A549 (cell line): ENCODE results near the gene USP4. TPM values are rescaled to one million over a fixed set of nuclear protein-coding genes. Genes with fewer than 3 reads are reported as not detected.

ENCODE experiments used
- ATAC-seq, 2 experiments: fragments of 200-7000 bp in 1 of 2; fragments of >200 bp in 1 of 2; cut with Nextera tagmentation in 1 of 2; cut with Tn5 transposase in 1 of 2; 3 replicates each; pipeline versions ENCODE4 v1.8.0 to v1.9.1; 2018 to 2020; ENCODE audit warnings: mild to moderate bottlenecking in 1 of 2, moderate library complexity in 1 of 2
- CTCF ChIA-PET: fragments of 300-600 bp; sonication (Branson Sonifier 250); formaldehyde crosslinking; extraction: SDS; loops from one replicate; lab custom pipeline; 2021; ENCODE audit warnings: antibody characterized with exemption, inconsistent platforms; lab: Yijun Ruan, JAX
- POLR2A ChIA-PET: fragments of 350-600 bp; formaldehyde crosslinking; extraction: SDS; loops from one replicate; lab custom pipeline; 2021; ENCODE audit warnings: antibody characterized with exemption, inconsistent platforms; lab: Yijun Ruan, JAX
- DNase-seq, 2 experiments: peaks; one replicate each; pipeline versions ENCODE4 v3.0.0 to v3.0.0-alpha.2; 2011 to 2016; ENCODE audit warnings: low read depth in 1 of 2, low spot score in 1 of 2
- FAIRE-seq: peaks from 2 replicates; lab custom pipeline; 2011; peaks lifted over from hg19 to GRCh38; lab: Jason Lieb, UNC
- H3K27ac ChIP-seq, 2 experiments: fragments of >200 bp; sonication (Bioruptor Twin); formaldehyde crosslinking; 3 replicates each; pipeline ENCODE4 v1.5.1; 2016 to 2017
- H3K4me1 ChIP-seq: fragments of >200 bp; sonication (Bioruptor Twin); formaldehyde crosslinking; 3 replicates; pipeline ENCODE4 v1.6.1; 2016
- H3K4me2 ChIP-seq: fragments of >200 bp; sonication (Bioruptor Twin); formaldehyde crosslinking; 3 replicates; pipeline ENCODE4 v1.6.1; 2016
- H3K4me3 ChIP-seq: fragments of >200 bp; sonication (Bioruptor Twin); formaldehyde crosslinking; 3 replicates; pipeline ENCODE4 v1.5.1; 2016
- H3K9me3 ChIP-seq: fragments of >200 bp; sonication (Bioruptor Twin); formaldehyde crosslinking; 3 replicates; pipeline ENCODE4 v1.6.1; 2016
- CEBPB ChIP-seq, 2 experiments: fragments of >200 bp in 1 of 2; sonication (Bioruptor Twin) in 1 of 2; formaldehyde crosslinking in 1 of 2; IDR thresholded peaks; 2 replicates each; pipeline ENCODE4 v1.6.1; 2012 to 2016
- CHD4 ChIP-seq: fragments of 200-600 bp; sonication (generic); IDR thresholded peaks from 2 replicates; pipeline ENCODE4 v1.6.1; 2016; ENCODE audit warnings: antibody characterized with exemption, mild to moderate bottlenecking, borderline replicate concordance
- ESRRA ChIP-seq: fragments of 150-350 bp; IDR thresholded peaks from 2 replicates; pipeline ENCODE4 v1.6.1; 2014; ENCODE audit warnings: mild to moderate bottlenecking, low read length, borderline replicate concordance
- GATA3 ChIP-seq: IDR thresholded peaks from 2 replicates; pipeline ENCODE4 v1.6.1; 2012; ENCODE audit warnings: borderline replicate concordance
- HEYL ChIP-seq: fragments of 250-450 bp; sonication (Bioruptor Pico); IDR thresholded peaks from 2 replicates; pipeline ENCODE4 v1.8.0; 2021; ENCODE audit warnings: mild to moderate bottlenecking, moderate library complexity
- HOXA7 ChIP-seq: fragments of 250-450 bp; sonication (Bioruptor Pico); IDR thresholded peaks from 2 replicates; pipeline ENCODE4 v1.5.0; 2020; ENCODE audit warnings: mild to moderate bottlenecking, moderate library complexity
- HOXB13 ChIP-seq: fragments of 250-450 bp; sonication (Bioruptor Pico); IDR thresholded peaks from 2 replicates; pipeline ENCODE4 v1.5.0; 2020; ENCODE audit warnings: low read depth, mild to moderate bottlenecking, moderate library complexity
- JUN ChIP-seq, 2 experiments: fragments of >200 bp; sonication (Bioruptor Twin); formaldehyde crosslinking; IDR thresholded peaks; 2 replicates in 1 of 2; 3 replicates in 1 of 2; pipeline ENCODE4 v1.6.1; 2016 to 2017
- KDM1A ChIP-seq: fragments of 200-600 bp; sonication (generic); IDR thresholded peaks from 2 replicates; pipeline ENCODE4 v1.6.1; 2016; ENCODE audit warnings: low read depth, mild to moderate bottlenecking
- MAFK ChIP-seq: fragments of 450-650 bp; IDR thresholded peaks from 2 replicates; pipeline ENCODE4 v1.6.1; 2014; ENCODE audit not compliant: partially characterized antibody
- MAZ ChIP-seq: fragments of 150-350 bp; IDR thresholded peaks from 2 replicates; pipeline ENCODE4 v1.6.1; 2014; ENCODE audit warnings: antibody characterized with exemption, low read depth, low read length, borderline replicate concordance
- NFE2L2 ChIP-seq: fragments of 150-350 bp; conservative IDR thresholded peaks from 2 replicates; pipeline ENCODE4 v1.6.1; 2014; ENCODE audit warnings: low read length
- RCOR1 ChIP-seq: fragments of 150-350 bp; IDR thresholded peaks from 2 replicates; pipeline ENCODE4 v1.6.1; 2014; ENCODE audit warnings: antibody characterized with exemption, low read length, low read depth
- SREBF2 ChIP-seq: fragments of 450-650 bp; IDR thresholded peaks from 2 replicates; pipeline ENCODE4 v1.6.1; 2014; ENCODE audit warnings: mild to moderate bottlenecking, moderate library complexity
- TP53 ChIP-seq: fragments of 250-450 bp; sonication (Bioruptor Pico); IDR thresholded peaks from 2 replicates; pipeline ENCODE4 v1.5.0; 2021; ENCODE audit warnings: mild to moderate bottlenecking, moderate library complexity
- ZC3H11A ChIP-seq: fragments of 450-650 bp; IDR thresholded peaks from 2 replicates; pipeline ENCODE4 v1.6.1; 2014; ENCODE audit warnings: antibody characterized with exemption, mild to moderate bottlenecking
- ZNF302 ChIP-seq: fragments of 250-450 bp; sonication (Bioruptor Pico); IDR thresholded peaks from 2 replicates; pipeline ENCODE4 v1.9.0; 2021; ENCODE audit warnings: inconsistent platforms, mild to moderate bottlenecking, moderate library complexity
- ZSCAN20 ChIP-seq: fragments of 250-450 bp; sonication (Bioruptor Pico); IDR thresholded peaks from 2 replicates; pipeline ENCODE4 v1.8.0; 2022; ENCODE audit warnings: mild to moderate bottlenecking, moderate library complexity
- WGBS: methylation state at CpG from one replicate; pipeline ENCODE4 v1.1.6; 2017; ENCODE audit errors: missing lambda C conversion rate; 5-methylcytosine and 5-hydroxymethylcytosine counted together
- polyA plus RNA-seq, 4 experiments: library from polyadenylated mRNA; depleted of rRNA in 3 of 4; stranded (reverse); fragments of >200 nt; fragmentation: RNase III in 1 of 4; extraction: RNeasy Plus Mini Kit Qiagen cat#74134 plus additional on column Dnase treatment in 1 of 4; gene quantifications; 2 replicates in 3 of 4; 3 replicates in 1 of 4; pipeline ENCODE4 v1.2.3, GENCODE V29; 2011 to 2017
- TF ChIP-seq, protein P1 (sequence below): fragments of 250-450 bp; sonication (Bioruptor Pico); IDR thresholded peaks from 2 replicates; pipeline ENCODE4 v1.5.0; 2021; ENCODE audit warnings: mild to moderate bottlenecking, moderate library complexity, borderline replicate concordance
- TF ChIP-seq, protein P2 (sequence below): fragments of >200 bp; sonication (Bioruptor Twin); formaldehyde crosslinking; IDR thresholded peaks from 2 replicates; pipeline ENCODE4 v1.6.1; 2016
- TF ChIP-seq, protein P3 (sequence below): IDR thresholded peaks from 2 replicates; pipeline ENCODE4 v1.6.1; 2012
- TF ChIP-seq, protein P4 (sequence below): fragments of 150-350 bp; IDR thresholded peaks from 2 replicates; pipeline ENCODE4 v1.6.1; 2014; ENCODE audit warnings: low read depth, mild to moderate bottlenecking, low read length

Gene USP4
- polyA plus RNA-seq, 2 of the 4 experiments (the other 2 are of a cell fraction), result 12.9 to 23.7 TPM

DNA sequence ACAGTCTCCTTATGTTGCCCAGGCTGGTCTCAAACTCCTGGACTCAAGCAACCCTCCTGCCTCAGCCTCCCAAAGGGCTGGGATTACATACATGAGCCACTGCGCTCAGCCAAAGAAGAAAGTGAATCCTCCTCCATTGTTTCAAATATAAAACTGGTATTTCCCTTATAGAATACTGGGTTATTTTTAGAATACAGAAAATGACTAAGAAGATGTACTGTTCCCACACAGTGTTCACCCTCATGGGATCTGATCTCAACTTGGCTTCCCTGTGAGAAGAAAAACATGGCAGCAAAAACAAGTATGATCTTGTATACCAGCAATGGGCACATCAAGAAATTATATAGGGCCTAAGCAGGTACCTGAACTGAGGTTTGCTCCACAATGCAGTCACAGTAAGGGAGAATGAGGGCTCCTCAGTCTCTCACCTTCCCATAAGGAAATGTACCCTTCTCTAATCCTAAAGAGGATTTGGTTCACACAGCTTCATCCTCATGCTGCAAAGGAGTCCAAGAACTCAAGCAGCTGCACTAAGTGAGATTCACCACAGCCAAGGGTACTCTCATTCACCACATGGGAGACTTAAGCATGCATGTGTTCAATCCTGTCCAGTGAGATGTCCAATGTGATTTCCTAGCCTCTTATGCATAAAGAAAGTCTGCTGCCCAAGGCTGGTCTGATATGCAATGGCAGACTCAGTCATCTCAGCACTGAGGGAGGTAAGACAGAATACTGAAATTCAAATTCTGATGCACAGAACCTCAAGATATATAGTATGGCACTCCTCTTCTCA is 25.8 kb downstream of the USP4 start (continued):
- TF ChIP-seq, protein P1, sequence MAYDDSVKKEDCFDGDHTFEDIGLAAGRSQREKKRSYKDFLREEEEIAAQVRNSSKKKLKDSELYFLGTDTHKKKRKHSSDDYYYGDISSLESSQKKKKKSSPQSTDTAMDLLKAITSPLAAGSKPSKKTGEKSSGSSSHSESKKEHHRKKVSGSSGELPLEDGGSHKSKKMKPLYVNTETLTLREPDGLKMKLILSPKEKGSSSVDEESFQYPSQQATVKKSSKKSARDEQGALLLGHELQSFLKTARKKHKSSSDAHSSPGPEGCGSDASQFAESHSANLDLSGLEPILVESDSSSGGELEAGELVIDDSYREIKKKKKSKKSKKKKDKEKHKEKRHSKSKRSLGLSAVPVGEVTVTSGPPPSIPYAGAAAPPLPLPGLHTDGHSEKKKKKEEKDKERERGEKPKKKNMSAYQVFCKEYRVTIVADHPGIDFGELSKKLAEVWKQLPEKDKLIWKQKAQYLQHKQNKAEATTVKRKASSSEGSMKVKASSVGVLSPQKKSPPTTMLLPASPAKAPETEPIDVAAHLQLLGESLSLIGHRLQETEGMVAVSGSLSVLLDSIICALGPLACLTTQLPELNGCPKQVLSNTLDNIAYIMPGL (CRISPR knock-in tag), result no peak
- TF ChIP-seq HEYL (CRISPR knock-in tag), result no peak

DNA sequence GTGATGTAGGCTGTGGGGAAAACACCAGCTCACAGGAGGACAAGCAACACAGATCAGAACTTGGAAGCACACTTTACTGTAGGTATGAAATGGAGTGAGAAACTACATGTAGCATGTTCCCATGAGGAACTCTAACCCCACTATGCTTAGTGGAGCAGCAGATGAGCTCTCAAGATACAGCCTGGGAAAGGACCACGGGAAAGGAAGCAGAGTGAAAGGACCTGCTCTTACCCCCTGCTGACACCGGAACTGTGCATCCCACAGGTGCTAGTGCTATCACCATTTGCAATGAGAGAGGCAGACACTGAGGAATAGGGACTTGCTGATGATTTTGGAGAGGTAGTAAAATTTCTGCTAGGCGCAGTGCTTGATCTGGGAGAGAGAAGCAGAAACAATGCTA is 28.6 kb downstream of the USP4 start:
- no peak for FAIRE-seq
- H3K4me1 ChIP-seq, result no peaks in the 10 kb centered on the region
- no peak for DNase-seq
- CTCF ChIA-PET, result interaction anchor here (1.3 kb wide), 1 partner anchor 11 kb away, joined by 3 read pairs; no protein-coding TSS in a partner anchor
- POLR2A ChIA-PET, result no interaction called here
- TF ChIP-seq, protein P2, sequence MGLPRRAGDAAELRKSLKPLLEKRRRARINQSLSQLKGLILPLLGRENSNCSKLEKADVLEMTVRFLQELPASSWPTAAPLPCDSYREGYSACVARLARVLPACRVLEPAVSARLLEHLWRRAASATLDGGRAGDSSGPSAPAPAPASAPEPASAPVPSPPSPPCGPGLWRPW, result no peak
- no peak for TF ChIP-seq NFE2L2
- TF ChIP-seq GATA3, result no peak
- no peak for TF ChIP-seq MAZ
- TF ChIP-seq, all 56 proteins: peak for 0
- H3K27ac ChIP-seq, result no peak overlapping the region
- H3K9me3 ChIP-seq, result no peaks in the 10 kb centered on the region
- H3K4me2 ChIP-seq, result no peak overlapping the region
- no peak overlapping the region for H3K4me3 ChIP-seq
- no peak for ATAC-seq
- 91% methylated on average over 3 of the region's 3 CpGs for WGBS

DNA sequence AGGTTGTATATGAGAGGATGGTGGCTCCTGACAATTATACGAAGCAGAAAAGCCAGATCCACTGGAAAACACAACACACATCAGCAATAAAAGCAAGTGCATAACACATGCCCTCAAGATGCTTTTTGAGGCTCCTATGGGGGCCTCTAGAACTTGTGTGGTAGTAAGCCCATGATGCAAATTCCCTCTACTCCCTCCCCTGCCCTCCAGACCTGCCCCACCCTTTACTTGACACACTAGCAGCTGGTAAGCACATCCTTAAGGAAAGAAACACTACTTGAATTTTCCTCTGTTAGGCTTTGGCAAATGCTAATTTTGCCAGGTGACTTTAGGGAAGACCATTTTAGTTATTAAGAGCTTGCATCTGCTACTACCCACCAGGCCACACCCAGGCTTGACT is 29.2 kb downstream of the USP4 start:
- no peaks in the 10 kb centered on the region for H3K4me1 ChIP-seq
- WGBS, result 94% methylated on average over 1 of the region's 1 CpG
- H3K4me3 ChIP-seq, result no peak overlapping the region
- POLR2A ChIA-PET, result interaction anchor here (0.6 kb wide), 1 partner anchor 22 kb away, joined by 3 read pairs; no protein-coding TSS in a partner anchor
- FAIRE-seq, result no peak
- no peak for ATAC-seq
- no peak overlapping the region for H3K27ac ChIP-seq
- CTCF ChIA-PET, result interaction anchor here (0.6 to 1.3 kb wide), 2 partner anchors 10 to 852 kb away, joined by 3 read pairs; no protein-coding TSS in a partner anchor
- TF ChIP-seq SREBF2 (no peak), RCOR1 (no peak), KDM1A (no peak), HEYL (CRISPR knock-in tag) (no peak), JUN (IDR thresholded peaks at IDR 0.05) (no peak), MAFK (no peak)
- TF ChIP-seq, protein P3, sequence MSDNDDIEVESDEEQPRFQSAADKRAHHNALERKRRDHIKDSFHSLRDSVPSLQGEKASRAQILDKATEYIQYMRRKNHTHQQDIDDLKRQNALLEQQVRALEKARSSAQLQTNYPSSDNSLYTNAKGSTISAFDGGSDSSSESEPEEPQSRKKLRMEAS, result no peak
- no peaks in the 10 kb centered on the region for H3K9me3 ChIP-seq
- no peak for DNase-seq
- H3K4me2 ChIP-seq, result no peak overlapping the region

DNA sequence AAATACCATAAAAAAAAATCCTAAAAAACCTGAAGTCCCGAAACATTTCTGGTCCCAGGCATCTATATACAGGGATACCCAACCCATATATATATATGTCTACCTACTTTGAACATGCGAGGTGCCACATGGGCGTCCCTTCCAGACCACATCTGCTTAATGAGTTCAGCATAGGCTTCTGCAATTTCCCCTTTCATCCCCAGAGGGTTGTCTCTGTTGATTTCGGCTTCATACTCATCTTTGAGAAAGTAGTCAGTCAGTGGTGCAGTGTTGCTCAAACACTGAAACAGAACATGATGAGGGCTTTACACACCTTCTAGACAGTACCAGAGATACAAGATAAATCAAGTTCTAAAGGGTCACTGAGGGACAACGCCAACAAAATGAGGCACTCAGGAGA is 34.2 kb downstream of the USP4 start:
- 96% methylated on average over 5 of the region's 5 CpGs for WGBS
- Histone ChIP-seq H3K4me3 (no peak overlapping the region), H3K4me1 (no peaks in the 10 kb centered on the region), H3K4me2 (no peak overlapping the region), H3K27ac (no peak overlapping the region), H3K9me3 (no peaks in the 10 kb centered on the region)
- ATAC-seq (no peak), DNase-seq (no peak), FAIRE-seq (no peak)
- ChIA-PET CTCF (interaction anchor here (0.7 kb wide), 1 partner anchor 153 kb away, joined by 4 read pairs; no protein-coding TSS in a partner anchor), POLR2A (no interaction called here)
- TF ChIP-seq ZC3H11A (no peak), ZNF302 (CRISPR knock-in tag) (no peak), CHD4 (no peak), MAZ (no peak), GATA3 (no peak), HOXA7 (no peak), TP53 (CRISPR knock-in tag) (no peak), ESRRA (no peak), CEBPB (IDR thresholded peaks at IDR 0.05) (no peak), HOXB13 (CRISPR knock-in tag) (no peak), ZSCAN20 (no peak), MAFK (no peak)
- TF ChIP-seq, protein P4, sequence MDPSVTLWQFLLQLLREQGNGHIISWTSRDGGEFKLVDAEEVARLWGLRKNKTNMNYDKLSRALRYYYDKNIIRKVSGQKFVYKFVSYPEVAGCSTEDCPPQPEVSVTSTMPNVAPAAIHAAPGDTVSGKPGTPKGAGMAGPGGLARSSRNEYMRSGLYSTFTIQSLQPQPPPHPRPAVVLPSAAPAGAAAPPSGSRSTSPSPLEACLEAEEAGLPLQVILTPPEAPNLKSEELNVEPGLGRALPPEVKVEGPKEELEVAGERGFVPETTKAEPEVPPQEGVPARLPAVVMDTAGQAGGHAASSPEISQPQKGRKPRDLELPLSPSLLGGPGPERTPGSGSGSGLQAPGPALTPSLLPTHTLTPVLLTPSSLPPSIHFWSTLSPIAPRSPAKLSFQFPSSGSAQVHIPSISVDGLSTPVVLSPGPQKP, result no peak
- TF ChIP-seq, protein P1 (CRISPR knock-in tag), result no peak
